Measurements from ENCODE around the gene PSD4.

PSD4 gene

DNA sequence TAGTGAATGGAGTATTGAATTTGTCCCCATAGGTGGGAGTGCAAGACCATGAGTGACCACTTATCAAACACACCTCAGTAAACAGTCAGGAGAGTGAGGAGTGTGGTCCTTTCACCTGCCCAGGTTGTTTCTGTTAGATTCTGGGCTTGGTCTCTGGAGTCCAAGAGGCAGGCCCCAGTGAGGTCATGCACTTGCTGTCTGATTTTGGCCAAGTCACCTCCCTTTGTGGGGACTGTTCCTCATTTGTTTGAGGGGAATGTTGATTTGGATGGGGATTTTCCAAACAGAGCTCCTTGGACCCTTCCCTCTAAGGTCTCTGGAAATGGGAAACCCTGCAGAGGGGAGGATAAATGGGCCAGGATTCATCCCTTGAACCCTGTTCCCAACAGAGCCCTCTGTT is 39.1 kb upstream of the PSD4 start:
- POLR2A ChIA-PET = no interaction called here
- no peak for DNase-seq (ENCODE audit: extremely low spot score)
- TF ChIP-seq, protein P1, sequence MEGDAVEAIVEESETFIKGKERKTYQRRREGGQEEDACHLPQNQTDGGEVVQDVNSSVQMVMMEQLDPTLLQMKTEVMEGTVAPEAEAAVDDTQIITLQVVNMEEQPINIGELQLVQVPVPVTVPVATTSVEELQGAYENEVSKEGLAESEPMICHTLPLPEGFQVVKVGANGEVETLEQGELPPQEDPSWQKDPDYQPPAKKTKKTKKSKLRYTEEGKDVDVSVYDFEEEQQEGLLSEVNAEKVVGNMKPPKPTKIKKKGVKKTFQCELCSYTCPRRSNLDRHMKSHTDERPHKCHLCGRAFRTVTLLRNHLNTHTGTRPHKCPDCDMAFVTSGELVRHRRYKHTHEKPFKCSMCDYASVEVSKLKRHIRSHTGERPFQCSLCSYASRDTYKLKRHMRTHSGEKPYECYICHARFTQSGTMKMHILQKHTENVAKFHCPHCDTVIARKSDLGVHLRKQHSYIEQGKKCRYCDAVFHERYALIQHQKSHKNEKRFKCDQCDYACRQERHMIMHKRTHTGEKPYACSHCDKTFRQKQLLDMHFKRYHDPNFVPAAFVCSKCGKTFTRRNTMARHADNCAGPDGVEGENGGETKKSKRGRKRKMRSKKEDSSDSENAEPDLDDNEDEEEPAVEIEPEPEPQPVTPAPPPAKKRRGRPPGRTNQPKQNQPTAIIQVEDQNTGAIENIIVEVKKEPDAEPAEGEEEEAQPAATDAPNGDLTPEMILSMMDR (IDR thresholded peaks at IDR 0.05; ENCODE audit: control extremely low read depth, extremely low read depth, low read depth, missing control alignments) = no peak
- CTCF ChIA-PET = interaction anchor here (1.0 to 10.6 kb wide), 6 partner anchors 13 to 255 kb away, joined by 4 to 162 read pairs (median 100); partner anchors contain the start of gene PSD4

DNA sequence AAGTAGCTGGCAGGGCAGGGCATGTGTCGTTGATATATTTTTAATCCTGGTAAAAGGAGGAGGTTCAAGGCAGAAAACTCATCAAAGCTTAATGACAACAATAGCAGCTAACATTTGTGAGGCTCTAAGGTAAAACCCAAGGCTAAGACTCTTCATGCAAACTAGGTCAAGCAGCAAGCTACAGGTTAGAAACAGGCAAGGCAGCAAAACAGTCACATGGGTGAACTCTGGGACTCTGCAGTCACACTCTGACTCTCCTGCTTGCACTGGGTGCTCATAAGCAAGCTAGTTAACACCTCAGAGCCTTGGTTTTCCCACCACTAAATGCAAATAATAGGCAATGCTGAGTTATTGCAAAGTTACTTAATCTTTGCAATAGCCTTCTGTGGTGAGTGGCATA is 38.5 kb upstream of the PSD4 start:
- TF ChIP-seq, protein P1 (IDR thresholded peaks at IDR 0.05; ENCODE audit: control extremely low read depth, extremely low read depth, low read depth, missing control alignments) = no peak
- no peak for DNase-seq (ENCODE audit: extremely low spot score)
- POLR2A ChIA-PET = no interaction called here
- CTCF ChIA-PET = interaction anchor here (0.9 to 10.6 kb wide), 12 partner anchors 10 to 254 kb away, joined by 3 to 162 read pairs (median 54); partner anchors contain the start of gene PSD4

DNA sequence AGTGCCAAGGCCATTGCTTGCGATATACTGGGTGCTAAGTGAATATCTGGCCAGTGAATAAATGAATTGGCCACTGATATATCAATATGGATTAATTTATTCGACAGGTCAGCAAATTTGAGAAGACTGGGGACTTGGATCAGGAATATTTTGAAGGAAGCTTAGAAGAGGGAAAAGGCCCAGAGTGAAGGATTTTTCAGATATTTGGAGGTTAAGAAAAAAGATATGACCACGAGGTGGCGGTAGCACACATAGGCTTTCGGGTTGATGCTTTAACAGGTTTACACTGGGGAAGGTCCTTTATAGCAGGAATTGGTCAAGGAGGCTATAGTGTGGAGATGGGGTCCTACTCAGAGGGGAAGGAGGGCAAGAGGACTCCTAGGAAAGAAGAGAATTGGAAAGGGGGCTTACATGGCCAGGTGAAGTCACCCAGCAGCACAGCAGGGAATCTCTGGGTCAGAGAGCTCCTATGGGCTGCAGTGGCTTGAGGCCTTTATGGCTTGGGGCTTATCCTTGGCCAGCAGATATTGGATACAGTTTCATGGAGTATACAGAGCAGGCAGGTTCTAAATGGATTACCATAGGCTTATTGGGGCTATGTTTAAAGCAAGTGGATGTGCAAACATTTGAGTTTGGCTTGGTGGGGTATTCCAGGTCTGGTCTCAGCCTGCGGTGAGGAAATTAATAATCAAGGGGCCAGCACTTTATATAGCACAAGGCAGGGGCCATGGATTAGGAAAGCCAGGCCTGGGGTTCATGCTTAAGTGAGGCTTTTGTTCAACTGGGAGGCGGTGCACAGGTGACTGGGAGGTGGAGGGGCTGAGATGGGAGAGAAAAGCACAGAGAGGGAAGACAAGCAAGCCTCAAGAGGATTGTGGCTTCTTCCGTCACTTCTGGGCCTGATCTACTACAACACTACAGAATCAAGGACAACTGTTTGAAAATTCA is 36.7 kb upstream of the PSD4 start:
- ChIA-PET POLR2A (no interaction called here), CTCF (interaction anchor here (0.6 to 10.6 kb wide), 51 partner anchors 8 to 263 kb away, joined by 3 to 162 read pairs (median 5); partner anchors contain the start of genes IL1F10 and PSD4)
- TF ChIP-seq, protein P1 (IDR thresholded peaks at IDR 0.05; ENCODE audit: control extremely low read depth, extremely low read depth, low read depth, missing control alignments) = peak; percentile 66
- peak; percentile 53 for DNase-seq (ENCODE audit: extremely low spot score)

DNA sequence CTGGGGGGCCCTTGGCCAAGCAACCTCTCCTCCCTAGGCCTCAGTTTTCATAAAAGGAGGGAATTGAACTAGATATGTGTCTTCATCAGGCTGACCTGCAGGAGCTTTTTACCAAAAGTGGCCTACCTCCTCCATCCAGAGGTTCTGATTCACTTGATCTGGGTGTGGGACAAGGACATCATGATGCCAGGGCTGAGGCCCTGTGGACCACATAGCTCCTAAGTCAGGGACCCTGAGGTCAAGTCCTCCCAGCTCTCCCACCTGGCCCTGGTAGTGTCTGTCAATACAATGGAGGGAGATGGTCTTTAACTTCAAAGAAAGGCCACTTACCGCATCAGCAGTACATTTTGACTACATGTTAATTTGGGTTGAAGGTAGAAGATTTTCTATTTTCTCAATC is 35.9 kb upstream of the PSD4 start:
- ChIA-PET POLR2A (interaction anchor here (0.9 kb wide), 1 partner anchor 37 kb away, joined by 6 read pairs; no protein-coding TSS in a partner anchor), CTCF (interaction anchor here (0.7 to 10.6 kb wide), 55 partner anchors 9 to 609 kb away, joined by 3 to 162 read pairs (median 5); partner anchors contain the start of genes IL1F10, IL36RN and PSD4)
- TF ChIP-seq, protein P1 (IDR thresholded peaks at IDR 0.05; ENCODE audit: control extremely low read depth, extremely low read depth, low read depth, missing control alignments) = no peak
- no peak for DNase-seq (ENCODE audit: extremely low spot score)

DNA sequence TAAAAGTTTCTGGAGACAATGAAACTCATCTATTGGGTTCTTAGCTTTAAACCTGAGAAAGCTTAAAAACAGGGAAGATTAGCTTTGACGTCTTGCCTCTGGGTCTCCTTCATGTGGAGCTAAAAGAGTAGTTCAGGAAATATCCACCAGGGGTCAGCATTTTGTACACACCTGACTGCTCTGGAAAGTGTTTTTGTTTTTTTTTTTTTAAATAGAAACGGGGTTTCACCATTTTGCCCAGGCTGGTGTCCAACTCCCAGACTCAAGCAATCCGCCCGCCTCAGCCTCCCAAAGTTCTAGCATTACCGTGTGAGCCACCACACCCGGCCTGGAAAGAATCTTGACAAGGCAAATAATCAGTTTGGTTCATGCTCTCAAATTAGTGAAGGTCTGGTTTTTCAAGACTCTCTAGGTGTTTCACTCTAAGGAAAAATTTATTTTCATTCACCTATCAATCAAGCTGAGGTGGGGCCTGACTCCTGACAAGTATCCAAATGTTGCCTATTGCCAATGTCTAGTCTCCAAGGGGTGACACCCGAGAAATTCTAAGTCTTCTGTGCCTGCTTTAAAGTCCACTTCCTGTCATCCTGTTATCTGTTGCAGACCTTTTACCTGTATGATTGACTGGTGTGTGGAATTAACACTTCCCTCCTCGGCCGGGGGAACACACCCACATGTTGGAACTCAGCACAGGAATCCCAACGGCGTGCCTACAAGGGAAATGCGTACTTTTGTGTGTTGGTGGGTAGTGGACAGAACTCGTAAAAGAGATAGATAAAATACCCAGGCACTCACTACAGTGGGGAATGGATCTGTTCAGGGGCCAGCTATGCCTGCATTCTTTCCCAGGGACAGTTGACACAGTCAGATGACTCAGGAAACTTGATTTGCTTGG is 35.1 kb upstream of the PSD4 start:
- ChIA-PET POLR2A (interaction anchor here (0.9 kb wide), 1 partner anchor 36 kb away, joined by 6 read pairs; no protein-coding TSS in a partner anchor), CTCF (interaction anchor here (0.7 to 10.6 kb wide), 54 partner anchors 10 to 610 kb away, joined by 3 to 162 read pairs (median 5); partner anchors contain the start of genes IL1F10, IL36RN and PSD4)
- peak; percentile 74 for DNase-seq (ENCODE audit: extremely low spot score)
- TF ChIP-seq, protein P1 (IDR thresholded peaks at IDR 0.05; ENCODE audit: control extremely low read depth, extremely low read depth, low read depth, missing control alignments) = peak; percentile 64

GRCh38 chr2:113141451-113141850 is 32.3 kb upstream of the PSD4 start:
- TF ChIP-seq, protein P1 (IDR thresholded peaks at IDR 0.05; ENCODE audit: control extremely low read depth, extremely low read depth, low read depth, missing control alignments) = no peak
- ChIA-PET POLR2A (no interaction called here), CTCF (interaction anchor here (0.8 to 10.6 kb wide), 6 partner anchors 16 to 248 kb away, joined by 3 to 162 read pairs (median 83); partner anchors contain the start of gene PSD4)
- no peak for DNase-seq (ENCODE audit: extremely low spot score)
